Liver (tissue), 9 donors: ENCODE results near the gene MAP7D1. TPM values are rescaled to one million over a fixed set of nuclear protein-coding genes. Genes with fewer than 3 reads are reported as not detected.

ENCODE experiments used
- DNase-seq: peaks from one replicate; pipeline ENCODE4 v3.0.0-alpha.2; 2017; ENCODE audit warnings: low spot score
- H3K27ac ChIP-seq, 2 donors: one replicate each; pipeline ENCODE4 v1.7.0; 2013; ENCODE audit warnings: inconsistent platforms in 2 of 2, low read length in 2 of 2, control low read depth in 1 of 2, low read depth in 1 of 2, mild to moderate bottlenecking in 1 of 2
- H3K27me3 ChIP-seq, 4 donors: one replicate each; pipeline versions ENCODE4 v1.6.1 to v1.7.0; 2013; ENCODE audit warnings: low read length in 3 of 4, inconsistent platforms in 1 of 4, mild to moderate bottlenecking in 1 of 4, moderate library complexity in 1 of 4; ENCODE audit not compliant: control insufficient read depth in 4 of 4, insufficient read depth in 4 of 4
- H3K36me3 ChIP-seq, 4 donors: one replicate each; pipeline versions ENCODE4 v1.6.1 to v1.7.0; 2013; ENCODE audit warnings: low read length in 3 of 4, mild to moderate bottlenecking in 3 of 4, low read depth in 1 of 4, moderate library complexity in 1 of 4; ENCODE audit not compliant: control insufficient read depth in 4 of 4, insufficient read depth in 3 of 4
- H3K4me1 ChIP-seq, 4 donors: one replicate each; pipeline versions ENCODE4 v1.6.1 to v1.7.0; 2013; ENCODE audit warnings: low read length in 3 of 4, mild to moderate bottlenecking in 3 of 4, moderate library complexity in 1 of 4; ENCODE audit not compliant: control insufficient read depth in 4 of 4, insufficient read depth in 4 of 4
- H3K4me3 ChIP-seq, 3 donors: one replicate each; pipeline versions ENCODE4 v1.6.1 to v1.7.0; 2013; ENCODE audit warnings: low read length in 3 of 3, control low read depth in 1 of 3, low read depth in 1 of 3, mild to moderate bottlenecking in 1 of 3
- H3K9ac ChIP-seq, 2 donors: one replicate each; pipeline ENCODE4 v1.7.0; 2013; ENCODE audit warnings: low read length in 2 of 2, mild to moderate bottlenecking in 2 of 2, moderate library complexity in 2 of 2, control low read depth in 1 of 2, low read depth in 1 of 2
- H3K9me3 ChIP-seq, 4 donors: one replicate each; pipeline versions ENCODE4 v1.6.1 to v1.7.0; 2013; ENCODE audit warnings: low read length in 3 of 4; ENCODE audit not compliant: control insufficient read depth in 4 of 4
- EGR1 ChIP-seq, 2 donors: IDR thresholded peaks; 2 replicates each; pipeline ENCODE4 v1.6.1; 2016 to 2018; ENCODE audit warnings: antibody characterized with exemption in 2 of 2, low read depth in 2 of 2
- FOXA1 ChIP-seq: IDR thresholded peaks from 2 replicates; pipeline ENCODE4 v1.6.1; 2016; ENCODE audit warnings: antibody characterized with exemption
- FOXA2 ChIP-seq: IDR thresholded peaks from 2 replicates; pipeline ENCODE4 v1.6.1; 2016; ENCODE audit warnings: antibody characterized with exemption
- GABPA ChIP-seq, 2 donors: IDR thresholded peaks in 1 of 2; conservative IDR thresholded peaks in 1 of 2; 2 replicates each; pipeline ENCODE4 v1.6.1; 2016; ENCODE audit warnings: antibody characterized with exemption in 2 of 2, mild to moderate bottlenecking in 1 of 2, moderate library complexity in 1 of 2
- HNF4A ChIP-seq, 2 donors: conservative IDR thresholded peaks; 2 replicates each; pipeline ENCODE4 v1.6.1; 2016; ENCODE audit warnings: antibody characterized with exemption in 2 of 2, mild to moderate bottlenecking in 2 of 2
- HNF4G ChIP-seq: IDR thresholded peaks from 2 replicates; pipeline ENCODE4 v1.6.1; 2016; ENCODE audit warnings: antibody characterized with exemption
- JUND ChIP-seq, 2 donors: IDR thresholded peaks; 2 replicates each; pipeline ENCODE4 v1.6.1; 2016; ENCODE audit warnings: antibody characterized with exemption in 2 of 2
- NR2F2 ChIP-seq: IDR thresholded peaks from 2 replicates; pipeline ENCODE4 v1.6.1; 2016; ENCODE audit warnings: antibody characterized with exemption
- RAD21 ChIP-seq, 2 donors: IDR thresholded peaks; 2 replicates each; pipeline ENCODE4 v1.6.1; 2016; ENCODE audit warnings: antibody characterized with exemption in 2 of 2, mild to moderate bottlenecking in 2 of 2
- RXRA ChIP-seq, 2 donors: IDR thresholded peaks; 2 replicates each; pipeline ENCODE4 v1.6.1; 2017 to 2018; ENCODE audit warnings: antibody characterized with exemption in 2 of 2, mild to moderate bottlenecking in 1 of 2
- SP1 ChIP-seq: IDR thresholded peaks from 2 replicates; pipeline ENCODE4 v1.6.1; 2018; ENCODE audit warnings: antibody characterized with exemption, mild to moderate bottlenecking
- TAF1 ChIP-seq: conservative IDR thresholded peaks from 2 replicates; pipeline ENCODE4 v1.6.1; 2016; ENCODE audit warnings: antibody characterized with exemption, mild to moderate bottlenecking
- YY1 ChIP-seq: IDR thresholded peaks from 2 replicates; pipeline ENCODE4 v1.6.1; 2016; ENCODE audit warnings: antibody characterized with exemption, mild to moderate bottlenecking
- WGBS: extraction: QIAGEN DNeasy Blood & Tissue Kit; methylation state at CpG from one replicate; pipeline ENCODE4 v1.1.7; 2013; 5-methylcytosine and 5-hydroxymethylcytosine counted together
- polyA plus RNA-seq, 2 donors: library from polyadenylated mRNA; stranded (reverse) in 1 of 2; unstranded in 1 of 2; fragments of 200-250 nt in 1 of 2; fragments of >200 nt in 1 of 2; fragmentation: Nextera tagmentation in 1 of 2; extraction: Ambion mirVana in 1 of 2; gene quantifications; one replicate each; pipeline versions ENCODE4 v1.2.1 to v1.2.3, GENCODE V29; 2013 to 2015
- total RNA-seq, 2 donors: library from RNA; depleted of rRNA; stranded (reverse); fragments of >200 nt; gene quantifications; one replicate each; pipeline ENCODE4 v1.2.3, GENCODE V29; 2014
- TF ChIP-seq, protein P1 (sequence below): IDR thresholded peaks from 2 replicates; pipeline ENCODE4 v1.6.1; 2016; ENCODE audit warnings: antibody characterized with exemption, mild to moderate bottlenecking
- TF ChIP-seq, protein P2 (sequence below): IDR thresholded peaks from 2 replicates; pipeline ENCODE4 v1.6.1; 2016; ENCODE audit warnings: antibody characterized with exemption
- TF ChIP-seq, protein P3 (sequence below): IDR thresholded peaks from 2 replicates; pipeline ENCODE4 v1.6.1; 2016; ENCODE audit warnings: antibody characterized with exemption
- TF ChIP-seq, protein P4 (sequence below): IDR thresholded peaks from 2 replicates; pipeline ENCODE4 v1.6.1; 2016; ENCODE audit warnings: antibody characterized with exemption
- TF ChIP-seq, protein P5 (sequence below): fragments of 150-350 bp; IDR thresholded peaks from 2 replicates; pipeline ENCODE4 v1.5.1; 2017; ENCODE audit warnings: improper control_type of control experiment, low read depth, low read length; ENCODE audit not compliant: missing input control
- donor health status: healthy.
- donor health status: healthy.
- donor health status: healthy.
- donor health status: healthy.
- donor health status: healthy.

The MAP7D1 gene
- total and polyA plus RNA-seq, 4 donors, result 5.6 to 15.1 (median 12.9) TPM

DNA sequence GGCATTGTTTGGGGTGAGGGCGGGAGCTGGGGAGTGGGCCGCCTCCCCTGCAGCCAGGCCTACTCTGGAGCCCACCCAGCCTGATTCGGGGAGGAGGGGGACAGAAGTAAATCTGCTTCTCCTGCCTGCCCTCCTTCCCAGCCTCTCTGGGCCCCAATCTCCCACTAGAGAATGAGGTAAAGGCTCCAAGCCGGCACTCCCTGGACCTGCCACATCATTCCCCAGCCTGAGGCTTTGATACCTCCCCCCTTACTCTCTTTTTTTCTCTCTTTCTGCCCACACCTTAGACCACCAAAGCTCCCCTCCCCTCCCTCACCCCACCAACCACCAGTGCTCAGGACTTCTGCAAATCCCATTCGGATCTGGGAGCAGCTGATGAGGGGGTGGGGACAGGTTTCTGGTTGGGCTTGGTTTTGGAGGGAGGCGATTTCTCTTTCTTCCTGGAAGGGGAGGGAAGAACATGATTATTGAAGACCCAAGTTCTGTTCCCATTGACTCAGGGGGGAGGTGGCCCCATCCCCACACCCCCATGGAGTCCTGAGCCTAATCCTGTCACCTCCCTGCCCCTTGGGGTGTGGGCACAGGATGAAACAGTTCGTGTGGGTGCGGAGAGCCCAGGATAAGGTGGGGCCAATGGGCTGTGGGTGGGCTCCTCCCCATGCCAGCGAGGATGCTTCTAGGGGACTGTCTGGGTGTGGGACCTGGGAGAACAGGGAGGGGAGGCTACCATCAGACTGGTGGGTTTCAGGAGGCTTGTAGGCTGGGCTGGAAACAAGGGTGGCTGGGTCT is 1.3 kb downstream of the MAP7D1 start:
- Histone ChIP-seq H3K27me3 (no peaks in the 10 kb centered on the region), H3K36me3 (no peaks in the 10 kb centered on the region), H3K4me3 (peak overlapping the region; percentile 26 to 91 (median 72)), H3K27ac (peak overlapping the region; percentile 93 to 95), H3K9me3 (no peaks in the 10 kb centered on the region), H3K4me1 (peaks cover 3 to 38% (median 17%) of the 10 kb centered on the region in 4 donors), H3K9ac (peak overlapping the region; percentile 33 to 64)
- 50% methylated on average over 9 of the region's 9 CpGs for whole genome bisulfite sequencing
- no peak for DNase-seq
- TF ChIP-seq YY1 (no peak), GABPA (IDR thresholded peaks at IDR 0.05 in 1 of 2, conservative IDR thresholded peaks at IDR 0.05 in 1 of 2) (no peak), HNF4G (no peak), JUND (IDR thresholded peaks at IDR 0.05) (no peak), RXRA (IDR thresholded peaks at IDR 0.05) (no peak), NR2F2 (no peak), FOXA2 (no peak), FOXA1 (no peak), RAD21 (IDR thresholded peaks at IDR 0.05) (no peak), EGR1 (IDR thresholded peaks at IDR 0.05; ENCODE audit: low read depth in 2 of 2) (no peak), HNF4A (conservative IDR thresholded peaks at IDR 0.05) (no peak), TAF1 (no peak), SP1 (no peak)
- TF ChIP-seq, protein P1, sequence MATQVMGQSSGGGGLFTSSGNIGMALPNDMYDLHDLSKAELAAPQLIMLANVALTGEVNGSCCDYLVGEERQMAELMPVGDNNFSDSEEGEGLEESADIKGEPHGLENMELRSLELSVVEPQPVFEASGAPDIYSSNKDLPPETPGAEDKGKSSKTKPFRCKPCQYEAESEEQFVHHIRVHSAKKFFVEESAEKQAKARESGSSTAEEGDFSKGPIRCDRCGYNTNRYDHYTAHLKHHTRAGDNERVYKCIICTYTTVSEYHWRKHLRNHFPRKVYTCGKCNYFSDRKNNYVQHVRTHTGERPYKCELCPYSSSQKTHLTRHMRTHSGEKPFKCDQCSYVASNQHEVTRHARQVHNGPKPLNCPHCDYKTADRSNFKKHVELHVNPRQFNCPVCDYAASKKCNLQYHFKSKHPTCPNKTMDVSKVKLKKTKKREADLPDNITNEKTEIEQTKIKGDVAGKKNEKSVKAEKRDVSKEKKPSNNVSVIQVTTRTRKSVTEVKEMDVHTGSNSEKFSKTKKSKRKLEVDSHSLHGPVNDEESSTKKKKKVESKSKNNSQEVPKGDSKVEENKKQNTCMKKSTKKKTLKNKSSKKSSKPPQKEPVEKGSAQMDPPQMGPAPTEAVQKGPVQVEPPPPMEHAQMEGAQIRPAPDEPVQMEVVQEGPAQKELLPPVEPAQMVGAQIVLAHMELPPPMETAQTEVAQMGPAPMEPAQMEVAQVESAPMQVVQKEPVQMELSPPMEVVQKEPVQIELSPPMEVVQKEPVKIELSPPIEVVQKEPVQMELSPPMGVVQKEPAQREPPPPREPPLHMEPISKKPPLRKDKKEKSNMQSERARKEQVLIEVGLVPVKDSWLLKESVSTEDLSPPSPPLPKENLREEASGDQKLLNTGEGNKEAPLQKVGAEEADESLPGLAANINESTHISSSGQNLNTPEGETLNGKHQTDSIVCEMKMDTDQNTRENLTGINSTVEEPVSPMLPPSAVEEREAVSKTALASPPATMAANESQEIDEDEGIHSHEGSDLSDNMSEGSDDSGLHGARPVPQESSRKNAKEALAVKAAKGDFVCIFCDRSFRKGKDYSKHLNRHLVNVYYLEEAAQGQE, result no peak
- TF ChIP-seq, protein P2, sequence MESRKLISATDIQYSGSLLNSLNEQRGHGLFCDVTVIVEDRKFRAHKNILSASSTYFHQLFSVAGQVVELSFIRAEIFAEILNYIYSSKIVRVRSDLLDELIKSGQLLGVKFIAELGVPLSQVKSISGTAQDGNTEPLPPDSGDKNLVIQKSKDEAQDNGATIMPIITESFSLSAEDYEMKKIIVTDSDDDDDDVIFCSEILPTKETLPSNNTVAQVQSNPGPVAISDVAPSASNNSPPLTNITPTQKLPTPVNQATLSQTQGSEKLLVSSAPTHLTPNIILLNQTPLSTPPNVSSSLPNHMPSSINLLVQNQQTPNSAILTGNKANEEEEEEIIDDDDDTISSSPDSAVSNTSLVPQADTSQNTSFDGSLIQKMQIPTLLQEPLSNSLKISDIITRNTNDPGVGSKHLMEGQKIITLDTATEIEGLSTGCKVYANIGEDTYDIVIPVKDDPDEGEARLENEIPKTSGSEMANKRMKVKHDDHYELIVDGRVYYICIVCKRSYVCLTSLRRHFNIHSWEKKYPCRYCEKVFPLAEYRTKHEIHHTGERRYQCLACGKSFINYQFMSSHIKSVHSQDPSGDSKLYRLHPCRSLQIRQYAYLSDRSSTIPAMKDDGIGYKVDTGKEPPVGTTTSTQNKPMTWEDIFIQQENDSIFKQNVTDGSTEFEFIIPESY, result no peak
- TF ChIP-seq, protein P3, sequence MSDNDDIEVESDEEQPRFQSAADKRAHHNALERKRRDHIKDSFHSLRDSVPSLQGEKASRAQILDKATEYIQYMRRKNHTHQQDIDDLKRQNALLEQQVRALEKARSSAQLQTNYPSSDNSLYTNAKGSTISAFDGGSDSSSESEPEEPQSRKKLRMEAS, result no peak
- TF ChIP-seq, protein P4, sequence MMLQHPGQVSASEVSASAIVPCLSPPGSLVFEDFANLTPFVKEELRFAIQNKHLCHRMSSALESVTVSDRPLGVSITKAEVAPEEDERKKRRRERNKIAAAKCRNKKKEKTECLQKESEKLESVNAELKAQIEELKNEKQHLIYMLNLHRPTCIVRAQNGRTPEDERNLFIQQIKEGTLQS, result no peak
- TF ChIP-seq, protein P5, sequence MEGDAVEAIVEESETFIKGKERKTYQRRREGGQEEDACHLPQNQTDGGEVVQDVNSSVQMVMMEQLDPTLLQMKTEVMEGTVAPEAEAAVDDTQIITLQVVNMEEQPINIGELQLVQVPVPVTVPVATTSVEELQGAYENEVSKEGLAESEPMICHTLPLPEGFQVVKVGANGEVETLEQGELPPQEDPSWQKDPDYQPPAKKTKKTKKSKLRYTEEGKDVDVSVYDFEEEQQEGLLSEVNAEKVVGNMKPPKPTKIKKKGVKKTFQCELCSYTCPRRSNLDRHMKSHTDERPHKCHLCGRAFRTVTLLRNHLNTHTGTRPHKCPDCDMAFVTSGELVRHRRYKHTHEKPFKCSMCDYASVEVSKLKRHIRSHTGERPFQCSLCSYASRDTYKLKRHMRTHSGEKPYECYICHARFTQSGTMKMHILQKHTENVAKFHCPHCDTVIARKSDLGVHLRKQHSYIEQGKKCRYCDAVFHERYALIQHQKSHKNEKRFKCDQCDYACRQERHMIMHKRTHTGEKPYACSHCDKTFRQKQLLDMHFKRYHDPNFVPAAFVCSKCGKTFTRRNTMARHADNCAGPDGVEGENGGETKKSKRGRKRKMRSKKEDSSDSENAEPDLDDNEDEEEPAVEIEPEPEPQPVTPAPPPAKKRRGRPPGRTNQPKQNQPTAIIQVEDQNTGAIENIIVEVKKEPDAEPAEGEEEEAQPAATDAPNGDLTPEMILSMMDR, result no peak
